K562 (cell line): ENCODE measurements around the gene TTLL9. TPM values are rescaled to one million over a fixed set of nuclear protein-coding genes. Genes with fewer than 3 reads are reported as not detected.

ENCODE experiments used
- ATAC-seq: fragments of 200-7000 bp; cut with Tn5 transposase; 3 replicates; pipeline ENCODE4 v1.9.1; 2020; ENCODE audit warnings: moderate library complexity
- BruUV-seq: library from RNA; stranded (reverse); fragments of 400-500 nt; replicated peaks from 2 replicates; lab custom pipeline; 2021; lab: Mats Ljungman, UMichigan
- CTCF ChIA-PET: fragments of 300-600 bp; formaldehyde crosslinking; extraction: SDS; loops from one replicate; lab custom pipeline; 2021; ENCODE audit warnings: low intra/inter-chr PET ratio; lab: Yijun Ruan, JAX
- POLR2A ChIA-PET: fragments of 300-600, 350-650 bp; sonication (Branson Sonifier 250); formaldehyde crosslinking; extraction: SDS; loops from one replicate; lab custom pipeline; 2021; ENCODE audit warnings: antibody characterized with exemption, inconsistent platforms; lab: Yijun Ruan, JAX
- DNase-seq, 4 experiments: peaks; one replicate each; pipeline versions ENCODE4 v3.0.0 to v3.0.0-alpha.2; 2011 to 2018; ENCODE audit warnings: low spot score in 3 of 4, mixed read lengths in 3 of 4; ENCODE audit errors: extremely low read depth in 1 of 4
- FAIRE-seq: peaks from 2 replicates; lab custom pipeline; 2011; peaks lifted over from hg19 to GRCh38; lab: Jason Lieb, UNC
- H2AFZ ChIP-seq: 2 replicates; pipeline ENCODE4 v1.6.0; 2011; ENCODE audit warnings: low read depth, low read length, control low read depth, inconsistent platforms
- H3K27ac ChIP-seq: fragments of 200-600 bp; 3 replicates; pipeline ENCODE4 v1.8.0; 2011; ENCODE audit warnings: low read depth, mild to moderate bottlenecking, control low read depth, inconsistent platforms, low read length, moderate library complexity, mixed read lengths; ENCODE audit errors: extremely low read depth
- H3K27me3 ChIP-seq, 2 experiments: fragments of 300-600 bp in 1 of 2; 2 replicates in 1 of 2; 3 replicates in 1 of 2; pipeline versions ENCODE4 v1.6.0 to v1.8.0; 2011; ENCODE audit warnings: inconsistent platforms in 2 of 2, low read length in 2 of 2, mild to moderate bottlenecking in 1 of 2, mixed read lengths in 1 of 2, moderate library complexity in 1 of 2; ENCODE audit not compliant: control insufficient read depth in 2 of 2, insufficient read depth in 2 of 2
- H3K36me3 ChIP-seq: fragments of 300-600 bp; 3 replicates; pipeline ENCODE4 v1.8.0; 2011; ENCODE audit warnings: mild to moderate bottlenecking, low read length, inconsistent platforms; ENCODE audit not compliant: control insufficient read depth, insufficient read depth
- H3K4me1 ChIP-seq, 2 experiments: fragments of 200-600 bp in 1 of 2; replicated peaks in 1 of 2; 2 replicates in 1 of 2; 3 replicates in 1 of 2; pipeline versions ENCODE4 v1.5.1 to v1.8.0; 2011; ENCODE audit warnings: inconsistent platforms in 2 of 2, low read length in 2 of 2, mild to moderate bottlenecking in 1 of 2, mixed read lengths in 1 of 2, moderate library complexity in 1 of 2; ENCODE audit not compliant: control insufficient read depth in 2 of 2, insufficient read depth in 2 of 2
- H3K4me2 ChIP-seq: 2 replicates; pipeline ENCODE4 v1.6.1; 2011; ENCODE audit warnings: low read length, control low read depth, inconsistent platforms, mixed read lengths; ENCODE audit not compliant: insufficient read depth
- H3K4me3 ChIP-seq: fragments of 200-600 bp; sonication (generic), shearing (Covaris generic); 2 replicates; pipeline ENCODE4 v1.5.1; 2016; ENCODE audit warnings: control low read depth, inconsistent platforms
- H3K79me2 ChIP-seq: fragments of 200-600 bp; 3 replicates; pipeline ENCODE4 v1.8.0; 2011; ENCODE audit warnings: low read length, inconsistent platforms; ENCODE audit not compliant: control insufficient read depth, insufficient read depth
- H3K9ac ChIP-seq, 2 experiments: 2 replicates each; pipeline versions ENCODE4 v1.6.0 to v1.6.1; 2011; ENCODE audit warnings: low read depth in 2 of 2, low read length in 2 of 2, control low read depth in 1 of 2, inconsistent platforms in 1 of 2, mild to moderate bottlenecking in 1 of 2, mixed read lengths in 1 of 2; ENCODE audit not compliant: insufficient read depth in 1 of 2
- H3K9me1 ChIP-seq: one replicate; pipeline ENCODE4 v1.6.0; 2011; ENCODE audit warnings: inconsistent platforms, mild to moderate bottlenecking, low read length, moderate library complexity; ENCODE audit not compliant: control insufficient read depth, insufficient read depth
- H3K9me3 ChIP-seq: replicated peaks from 2 replicates; pipeline ENCODE4 v1.5.1; 2011; ENCODE audit warnings: low read depth, low read length, inconsistent platforms; ENCODE audit not compliant: control insufficient read depth, insufficient read depth
- H4K20me1 ChIP-seq: replicated peaks from 2 replicates; pipeline ENCODE4 v1.6.1; 2011; ENCODE audit warnings: low read length, inconsistent platforms, mixed read lengths; ENCODE audit not compliant: control insufficient read depth, insufficient read depth
- BRF1 ChIP-seq: IDR thresholded peaks from 3 replicates; pipeline ENCODE4 v1.6.1; 2011; ENCODE audit warnings: borderline replicate concordance, mild to moderate bottlenecking; ENCODE audit not compliant: insufficient read length; ENCODE audit errors: extremely low read depth
- SRSF1 ChIP-seq: fragments of 200-400 bp; formaldehyde crosslinking; IDR thresholded peaks from 2 replicates; pipeline ENCODE4 v1.6.1; 2017; ENCODE audit warnings: mild to moderate bottlenecking, low read depth, low read length, moderate library complexity
- WGBS: fragments of 100-300 bp; shearing (Covaris generic); methylation state at CpG from one replicate; pipeline ENCODE4 v1.1.6; 2016; ENCODE audit warnings: low coverage, mixed read lengths; ENCODE audit not compliant: insufficient coverage; ENCODE audit errors: missing lambda C conversion rate; 5-methylcytosine and 5-hydroxymethylcytosine counted together
- in situ Hi-C: fragments of 300-500 bp; cut with MboI; formaldehyde crosslinking; loops from 4 replicates; pipeline ENCODE4 v1.15.0; 2018; ENCODE audit warnings: inconsistent platforms, mixed read lengths
- intact Hi-C: fragments of 100-400 bp; cut with micrococcal nuclease; formaldehyde crosslinking; loops from 2 replicates; pipeline ENCODE4 v1.14.2; 2022
- polyA plus RNA-seq, 8 experiments: library from polyadenylated mRNA; depleted of rRNA in 4 of 8; stranded (reverse) in 5 of 8; unstranded in 3 of 8; fragments of >200 nt; fragmentation: Nextera tagmentation in 2 of 8; fragmentation: Illumina TruSeq in 1 of 8; extraction: Ambion mirVana in 2 of 8; extraction: Trizol in 1 of 8; gene quantifications; 2 replicates each; pipeline versions ENCODE4 v1.2.1 to v1.2.3, GENCODE V29; 2011 to 2014; ENCODE audit warnings: inconsistent platforms in 1 of 8, missing spikeins in 1 of 8
- total RNA-seq, 7 experiments: library from RNA; depleted of rRNA in 6 of 7; stranded (reverse); fragments of >200 nt in 6 of 7; fragmentation: Illumina TruSeq in 2 of 7; extraction: Trizol in 2 of 7; gene quantifications; 2 replicates each; pipeline versions ENCODE4 v1.2.1 to v1.2.3, GENCODE V29; 2011 to 2021; ENCODE audit warnings: low replicate concordance in 1 of 7
- TF ChIP-seq, protein P1 (sequence below): fragments of 450-650 bp; formaldehyde crosslinking; IDR thresholded peaks from 2 replicates; pipeline ENCODE4 v1.4.0; 2020; ENCODE audit warnings: mild to moderate bottlenecking, moderate library complexity
- TF ChIP-seq, protein P2 (sequence below): sonication (generic); formaldehyde crosslinking; IDR thresholded peaks from 2 replicates; pipeline ENCODE4 v1.8.0; 2022; ENCODE audit warnings: mild to moderate bottlenecking, missing genetic modification reagents
- TF ChIP-seq, protein P3 (sequence below): fragments of 450-650 bp; IDR thresholded peaks from 2 replicates; pipeline ENCODE4 v1.6.1; 2018; ENCODE audit warnings: mild to moderate bottlenecking, low read depth; ENCODE audit not compliant: partially characterized antibody

Gene TTLL9
- total and polyA plus RNA-seq, 9 of the 15 experiments (the other 6 are each of a cell fraction or from before 2014, with no cell fraction given): 0.06 to 0.07 TPM; not detected in 7

DNA sequence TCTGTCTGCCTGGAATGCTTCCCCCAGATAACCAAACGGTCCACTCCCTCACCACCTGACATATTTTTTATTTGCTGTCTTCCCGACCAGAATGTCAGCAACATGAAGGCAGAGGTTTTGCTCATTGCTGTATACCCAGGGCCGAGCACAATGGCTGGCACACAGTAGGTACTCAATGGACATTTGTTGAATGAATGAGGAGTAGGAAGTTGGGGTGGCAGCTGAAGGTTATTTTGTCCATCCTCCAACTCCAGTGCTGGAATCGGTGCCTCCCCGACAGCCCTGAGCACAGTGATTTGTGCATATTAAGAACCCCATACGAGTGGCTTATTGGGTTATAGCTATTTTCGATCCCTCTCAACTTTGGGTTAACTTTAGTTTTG is 10.4 kb upstream of the TTLL9 start:
- H3K4me3 ChIP-seq: no peak overlapping the region
- peaks cover 14% of the 10 kb centered on the region for H4K20me1 ChIP-seq
- TF ChIP-seq, protein P1, sequence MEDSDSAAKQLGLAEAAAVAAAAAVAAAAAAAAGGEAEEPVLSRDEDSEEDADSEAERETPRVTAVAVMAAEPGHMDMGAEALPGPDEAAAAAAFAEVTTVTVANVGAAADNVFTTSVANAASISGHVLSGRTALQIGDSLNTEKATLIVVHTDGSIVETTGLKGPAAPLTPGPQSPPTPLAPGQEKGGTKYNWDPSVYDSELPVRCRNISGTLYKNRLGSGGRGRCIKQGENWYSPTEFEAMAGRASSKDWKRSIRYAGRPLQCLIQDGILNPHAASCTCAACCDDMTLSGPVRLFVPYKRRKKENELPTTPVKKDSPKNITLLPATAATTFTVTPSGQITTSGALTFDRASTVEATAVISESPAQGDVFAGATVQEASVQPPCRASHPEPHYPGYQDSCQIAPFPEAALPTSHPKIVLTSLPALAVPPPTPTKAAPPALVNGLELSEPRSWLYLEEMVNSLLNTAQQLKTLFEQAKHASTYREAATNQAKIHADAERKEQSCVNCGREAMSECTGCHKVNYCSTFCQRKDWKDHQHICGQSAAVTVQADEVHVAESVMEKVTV: no peak
- no peak for TF ChIP-seq BRF1
- no peak for TF ChIP-seq SRSF1
- TF ChIP-seq, protein P2, sequence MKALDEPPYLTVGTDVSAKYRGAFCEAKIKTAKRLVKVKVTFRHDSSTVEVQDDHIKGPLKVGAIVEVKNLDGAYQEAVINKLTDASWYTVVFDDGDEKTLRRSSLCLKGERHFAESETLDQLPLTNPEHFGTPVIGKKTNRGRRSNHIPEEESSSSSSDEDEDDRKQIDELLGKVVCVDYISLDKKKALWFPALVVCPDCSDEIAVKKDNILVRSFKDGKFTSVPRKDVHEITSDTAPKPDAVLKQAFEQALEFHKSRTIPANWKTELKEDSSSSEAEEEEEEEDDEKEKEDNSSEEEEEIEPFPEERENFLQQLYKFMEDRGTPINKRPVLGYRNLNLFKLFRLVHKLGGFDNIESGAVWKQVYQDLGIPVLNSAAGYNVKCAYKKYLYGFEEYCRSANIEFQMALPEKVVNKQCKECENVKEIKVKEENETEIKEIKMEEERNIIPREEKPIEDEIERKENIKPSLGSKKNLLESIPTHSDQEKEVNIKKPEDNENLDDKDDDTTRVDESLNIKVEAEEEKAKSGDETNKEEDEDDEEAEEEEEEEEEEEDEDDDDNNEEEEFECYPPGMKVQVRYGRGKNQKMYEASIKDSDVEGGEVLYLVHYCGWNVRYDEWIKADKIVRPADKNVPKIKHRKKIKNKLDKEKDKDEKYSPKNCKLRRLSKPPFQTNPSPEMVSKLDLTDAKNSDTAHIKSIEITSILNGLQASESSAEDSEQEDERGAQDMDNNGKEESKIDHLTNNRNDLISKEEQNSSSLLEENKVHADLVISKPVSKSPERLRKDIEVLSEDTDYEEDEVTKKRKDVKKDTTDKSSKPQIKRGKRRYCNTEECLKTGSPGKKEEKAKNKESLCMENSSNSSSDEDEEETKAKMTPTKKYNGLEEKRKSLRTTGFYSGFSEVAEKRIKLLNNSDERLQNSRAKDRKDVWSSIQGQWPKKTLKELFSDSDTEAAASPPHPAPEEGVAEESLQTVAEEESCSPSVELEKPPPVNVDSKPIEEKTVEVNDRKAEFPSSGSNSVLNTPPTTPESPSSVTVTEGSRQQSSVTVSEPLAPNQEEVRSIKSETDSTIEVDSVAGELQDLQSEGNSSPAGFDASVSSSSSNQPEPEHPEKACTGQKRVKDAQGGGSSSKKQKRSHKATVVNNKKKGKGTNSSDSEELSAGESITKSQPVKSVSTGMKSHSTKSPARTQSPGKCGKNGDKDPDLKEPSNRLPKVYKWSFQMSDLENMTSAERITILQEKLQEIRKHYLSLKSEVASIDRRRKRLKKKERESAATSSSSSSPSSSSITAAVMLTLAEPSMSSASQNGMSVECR: no peak
- TF ChIP-seq, protein P3, sequence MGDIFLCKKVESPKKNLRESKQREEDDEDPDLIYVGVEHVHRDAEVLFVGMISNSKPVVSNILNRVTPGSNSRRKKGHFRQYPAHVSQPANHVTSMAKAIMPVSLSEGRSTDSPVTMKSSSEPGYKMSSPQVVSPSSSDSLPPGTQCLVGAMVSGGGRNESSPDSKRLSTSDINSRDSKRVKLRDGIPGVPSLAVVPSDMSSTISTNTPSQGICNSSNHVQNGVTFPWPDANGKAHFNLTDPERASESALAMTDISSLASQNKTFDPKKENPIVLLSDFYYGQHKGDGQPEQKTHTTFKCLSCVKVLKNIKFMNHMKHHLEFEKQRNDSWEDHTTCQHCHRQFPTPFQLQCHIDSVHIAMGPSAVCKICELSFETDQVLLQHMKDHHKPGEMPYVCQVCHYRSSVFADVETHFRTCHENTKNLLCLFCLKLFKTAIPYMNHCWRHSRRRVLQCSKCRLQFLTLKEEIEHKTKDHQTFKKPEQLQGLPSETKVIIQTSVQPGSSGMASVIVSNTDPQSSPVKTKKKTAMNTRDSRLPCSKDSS: no peak
- no peak overlapping the region for H3K27ac ChIP-seq
- 3% methylated on average over 7 of the region's 7 CpGs for WGBS
- intact Hi-C loops (no loop called here), in situ Hi-C loops (loop anchor here (5.0 to 10.0 kb wide), 2 partner anchors 92 to 165 kb away; partner anchors contain the start of gene PDRG1)
- no peaks in the 10 kb centered on the region for H3K9me3 ChIP-seq
- no peak for DNase-seq
- ATAC-seq: no peak
- H3K4me2 ChIP-seq: no peak overlapping the region
- no peak overlapping the region for H2AFZ ChIP-seq
- no peak for FAIRE-seq
- CTCF ChIA-PET: no interaction called here
- H3K4me1 ChIP-seq: peaks cover 0 to 17% of the 10 kb centered on the region in 2 experiments; a peak in 3 of 5 replicates
- H3K9ac ChIP-seq: no peak overlapping the region; a peak in 1 of 4 replicates
- H3K36me3 ChIP-seq: no peaks in the 10 kb centered on the region
- H3K9me1 ChIP-seq: peaks cover 2% of the 10 kb centered on the region
- POLR2A ChIA-PET: no interaction called here
- H3K27me3 ChIP-seq: peaks cover 24 to 69% of the 10 kb centered on the region in 2 experiments
- no TSS peak for BruUV-seq
- no peaks in the 10 kb centered on the region for H3K79me2 ChIP-seq
